HG02938 (cell line): Measurements from ENCODE around the gene DHX30.
A peak's percentile ranks its signal among the peaks of the same experiment; 100 is the strongest.
"Not testable (repeated sequence)": the region's sequence is repeated elsewhere in the genome, so short reads cannot be mapped to it uniquely, and the experiment has no call there.

Source experiments
- ATAC-seq: cut with Tn5 transposase; IDR thresholded peaks from one replicate; pipeline ENCODE4 v1.9.1; 2021; ENCODE audit warnings: mild to moderate bottlenecking, moderate library complexity; ENCODE audit not compliant: unreplicated experiment

Gene DHX30

GRCh38 chr3:47802734-47803479 lies at the start of gene DHX30:
Gene DHX30 (plus strand): TSS chr3:47803138. CDS start chr3:47810684, 7,546 bp downstream.
- ATAC-seq: peak; percentile 81

GRCh38 chr3:47758261-47759025 lies 44.5 kb upstream of the DHX30 start:
- ATAC-seq: no peak

- not testable (repeated sequence) for ATAC-seq
Observed at GRCh38 chr3:47760207-47760606, 42.7 kb upstream of the DHX30 start.

GRCh38 chr3:47761046-47761445 lies 41.9 kb upstream of the DHX30 start:
- ATAC-seq: no peak

GRCh38 chr3:47762233-47762632 lies 40.7 kb upstream of the DHX30 start:
- ATAC-seq: no peak

- no peak for ATAC-seq
Observed at GRCh38 chr3:47766186-47766585, 36.8 kb upstream of the DHX30 start.

- no peak for ATAC-seq
Observed at GRCh38 chr3:47772047-47772446, 30.9 kb upstream of the DHX30 start.

- no peak for ATAC-seq
Observed at GRCh38 chr3:47772788-47773187, 30.1 kb upstream of the DHX30 start.

- no peak for ATAC-seq
Observed at GRCh38 chr3:47778746-47779145, 24.2 kb upstream of the DHX30 start.

GRCh38 chr3:47780741-47781684 lies 21.9 kb upstream of the DHX30 start:
- ATAC-seq: peak; percentile 22

- peak; percentile 75 for ATAC-seq
Observed at GRCh38 chr3:47781685-47782445, 21.1 kb upstream of the DHX30 start, which contains the start of gene SMARCC1. Gene SMARCC1 (minus strand): TSS chr3:47781893. CDS start chr3:47781797, 96 bp downstream.

- ATAC-seq: no peak
Observed at GRCh38 chr3:47782446-47783308, 20.3 kb upstream of the DHX30 start.

GRCh38 chr3:47783673-47784072 lies 19.3 kb upstream of the DHX30 start:
- no peak for ATAC-seq

- ATAC-seq: no peak
Observed at GRCh38 chr3:47791193-47791855, 11.6 kb upstream of the DHX30 start.

- ATAC-seq: no peak
Observed at GRCh38 chr3:47792699-47793098, 10.2 kb upstream of the DHX30 start.

GRCh38 chr3:47794544-47794943 lies 8.4 kb upstream of the DHX30 start:
- ATAC-seq: no peak

GRCh38 chr3:47799733-47800132 lies 3.2 kb upstream of the DHX30 start:
- no peak for ATAC-seq

GRCh38 chr3:47803480-47804025 lies 615 bp downstream of the DHX30 start:
- no peak for ATAC-seq
